BLaER1 (cell line): ENCODE measurements around the gene ZMYND8.

Source experiments
- H3K27ac ChIP-seq: shearing (Covaris generic); formaldehyde crosslinking; 2 replicates; pipeline ENCODE4 v1.8.1; 2022
- H3K27me3 ChIP-seq: shearing (Covaris generic); formaldehyde crosslinking; 2 replicates; pipeline ENCODE4 v1.8.1; 2022
- H3K36me3 ChIP-seq: shearing (Covaris generic); formaldehyde crosslinking; 2 replicates; pipeline ENCODE4 v1.8.1; 2022
- H3K4me1 ChIP-seq: shearing (Covaris generic); formaldehyde crosslinking; 2 replicates; pipeline ENCODE4 v1.8.1; 2022
- H3K4me2 ChIP-seq: shearing (Covaris generic); formaldehyde crosslinking; 2 replicates; pipeline ENCODE4 v1.8.1; 2022
- H3K4me3 ChIP-seq: shearing (Covaris generic); formaldehyde crosslinking; 2 replicates; pipeline ENCODE4 v1.8.1; 2022
- H3K9ac ChIP-seq: shearing (Covaris generic); formaldehyde crosslinking; 2 replicates; pipeline ENCODE4 v1.8.1; 2022
- H3K9me3 ChIP-seq: shearing (Covaris generic); formaldehyde crosslinking; 2 replicates; pipeline ENCODE4 v1.8.1; 2022
- H4K20me1 ChIP-seq: shearing (Covaris generic); formaldehyde crosslinking; 2 replicates; pipeline ENCODE4 v1.8.1; 2022
- Cebpa-rat ChIP-seq: shearing (Covaris generic); IDR thresholded peaks from 2 replicates; pipeline ENCODE4 v1.8.1; 2022

The ZMYND8 gene

GRCh38 chr20:47354714-47355488 is 1.6 kb downstream of the ZMYND8 start:
- no peaks in the 10 kb centered on the region for H3K36me3 ChIP-seq

DNA sequence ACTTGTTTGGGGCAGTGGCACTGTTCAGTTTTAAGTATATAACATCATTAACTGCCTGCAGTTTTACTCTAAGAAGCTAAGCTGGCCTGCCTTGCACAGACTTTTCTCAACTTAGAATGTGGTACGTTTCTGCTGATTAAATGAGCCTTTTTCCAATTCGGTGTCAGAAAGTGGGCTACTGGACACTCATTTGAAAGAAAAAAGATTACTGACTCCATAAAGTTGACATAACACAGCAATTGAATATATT is 2.1 kb downstream of the ZMYND8 start:
- H3K27ac ChIP-seq, result peak overlapping the region; percentile 99
- H3K4me3 ChIP-seq, result peak overlapping the region; percentile 70
- H3K9me3 ChIP-seq, result no peaks in the 10 kb centered on the region
- H3K27me3 ChIP-seq, result no peaks in the 10 kb centered on the region
- TF ChIP-seq Cebpa-rat, result no peak
- peaks cover 31% of the 10 kb centered on the region for H4K20me1 ChIP-seq
- peak overlapping the region; percentile 98 for H3K4me2 ChIP-seq
- H3K9ac ChIP-seq, result peak overlapping the region; percentile 88
- peaks cover 5% of the 10 kb centered on the region; the same call in 1 of the 2 replicates for H3K36me3 ChIP-seq
- H3K4me1 ChIP-seq, result peaks cover 73% of the 10 kb centered on the region

More at GRCh38 chr20:47354714-47355488, 1.6 kb downstream of the ZMYND8 start:
- Histone ChIP-seq H3K4me3 (peak overlapping the region; percentile 70), H4K20me1 (peaks cover 26% of the 10 kb centered on the region), H3K27me3 (no peaks in the 10 kb centered on the region), H3K4me2 (peak overlapping the region; percentile 98), H3K4me1 (peaks cover 73% of the 10 kb centered on the region), H3K9me3 (no peaks in the 10 kb centered on the region), H3K27ac (peak overlapping the region; percentile 99), H3K9ac (peak overlapping the region; percentile 88)
- TF ChIP-seq Cebpa-rat, result no peak

DNA sequence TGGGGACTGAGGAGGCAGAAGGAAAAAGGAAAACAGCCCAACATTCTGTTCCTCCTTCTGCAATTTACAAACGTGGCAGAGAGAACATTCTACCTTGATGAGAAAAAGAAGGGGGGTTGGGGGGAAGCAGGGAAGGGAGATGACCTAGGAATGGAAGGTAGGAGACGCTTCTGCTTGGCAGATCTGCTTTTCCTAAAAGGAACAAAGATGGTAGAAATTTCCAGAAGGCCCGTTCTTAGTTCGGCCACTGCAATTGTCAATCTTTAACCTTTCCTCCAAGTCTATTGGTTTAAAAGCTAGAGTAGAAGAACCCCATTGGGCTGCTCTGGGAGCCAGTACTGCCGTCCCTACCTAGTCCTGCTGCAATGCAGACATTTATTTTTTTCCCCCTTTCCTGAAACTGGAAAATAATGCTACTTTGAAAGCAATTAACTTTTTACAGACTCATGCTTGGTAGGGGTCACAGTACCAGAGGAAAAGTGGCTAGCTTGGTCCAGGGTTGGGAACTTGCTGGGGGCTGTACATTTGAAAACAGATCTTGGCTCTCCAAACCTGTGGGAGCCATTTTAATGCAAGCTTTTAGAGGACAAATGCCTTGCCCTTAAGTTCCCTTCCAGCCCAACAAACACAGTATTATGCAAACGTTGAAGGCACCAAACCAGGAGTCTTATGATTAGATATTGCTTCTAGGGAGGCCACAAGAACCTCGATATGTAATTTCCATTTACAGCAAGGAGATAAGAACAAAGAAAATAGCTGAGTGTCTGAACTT is 2.6 kb downstream of the ZMYND8 start:
- TF ChIP-seq Cebpa-rat, result no peak
- Histone ChIP-seq H3K4me2 (peak overlapping the region; percentile 98), H3K4me3 (peak overlapping the region; percentile 70), H3K4me1 (peaks cover 73% of the 10 kb centered on the region), H3K9ac (peak overlapping the region; percentile 88), H3K27me3 (no peaks in the 10 kb centered on the region), H3K36me3 (peaks cover 10% of the 10 kb centered on the region), H3K27ac (peak overlapping the region; percentile 99), H4K20me1 (peaks cover 36% of the 10 kb centered on the region), H3K9me3 (no peaks in the 10 kb centered on the region)

- peaks cover 73% of the 10 kb centered on the region for H3K4me1 ChIP-seq
- H3K36me3 ChIP-seq, result peaks cover 16% of the 10 kb centered on the region
- H3K9me3 ChIP-seq, result no peaks in the 10 kb centered on the region
- H3K27me3 ChIP-seq, result no peaks in the 10 kb centered on the region
- H3K4me3 ChIP-seq, result peak overlapping the region; percentile 70
- H3K27ac ChIP-seq, result peak overlapping the region; percentile 99
- H3K9ac ChIP-seq, result peak overlapping the region; percentile 88
- TF ChIP-seq Cebpa-rat, result no peak
- peak overlapping the region; percentile 98 for H3K4me2 ChIP-seq
- peaks cover 42% of the 10 kb centered on the region for H4K20me1 ChIP-seq
Observed at GRCh38 chr20:47353239-47353691, 3.2 kb downstream of the ZMYND8 start.

DNA sequence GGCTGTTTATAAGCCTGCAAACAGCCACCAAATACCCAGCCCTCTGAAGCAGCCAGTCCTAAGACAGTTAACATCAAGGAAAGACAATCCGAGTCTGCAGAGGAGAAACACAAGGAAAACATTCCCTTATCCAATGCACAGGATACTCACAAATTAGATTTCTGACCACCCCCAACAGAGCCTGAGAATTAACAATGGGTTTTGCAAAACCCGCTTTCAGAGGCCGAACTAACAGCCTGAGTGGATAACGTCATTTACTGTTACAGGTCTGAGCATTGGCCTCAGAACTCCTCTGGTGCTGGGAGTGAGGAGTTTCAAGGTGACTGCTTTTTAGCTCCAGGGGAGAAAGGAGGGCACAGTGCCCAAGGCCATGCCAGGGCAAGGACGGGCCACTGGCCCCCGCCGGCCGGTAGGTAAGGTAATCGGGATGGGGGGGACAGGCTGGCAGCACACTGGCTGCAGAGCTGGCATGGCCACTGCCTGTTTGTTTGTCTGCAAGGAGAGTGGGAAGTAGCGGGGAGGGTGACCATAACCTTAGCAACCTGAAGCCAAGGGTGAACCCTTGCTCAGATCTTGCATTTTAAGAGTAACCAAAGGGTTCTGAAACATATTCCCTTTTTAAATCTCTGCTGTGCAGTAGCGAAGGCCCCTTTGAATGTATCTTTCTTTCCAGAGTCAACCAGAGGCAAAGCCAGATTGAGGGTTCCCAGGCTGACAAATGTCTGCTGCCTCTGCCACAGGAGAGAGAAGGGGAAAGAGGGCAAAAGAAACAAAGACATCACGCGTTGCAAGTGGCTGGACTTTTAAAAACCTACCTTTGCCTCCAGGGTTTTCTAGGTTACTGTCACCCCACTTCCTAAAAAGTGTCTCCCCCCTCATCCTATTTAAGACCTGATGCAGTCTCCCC is 3.9 kb downstream of the ZMYND8 start:
- Histone ChIP-seq H3K4me3 (peak overlapping the region; percentile 70), H3K9ac (peak overlapping the region; percentile 88), H3K27me3 (no peaks in the 10 kb centered on the region), H3K4me2 (peak overlapping the region; percentile 98), H3K4me1 (peaks cover 74% of the 10 kb centered on the region), H4K20me1 (peaks cover 49% of the 10 kb centered on the region), H3K36me3 (peaks cover 23% of the 10 kb centered on the region), H3K27ac (peak overlapping the region; percentile 99), H3K9me3 (no peaks in the 10 kb centered on the region)
- no peak for TF ChIP-seq Cebpa-rat

GRCh38 chr20:47351643-47352331 is 4.7 kb downstream of the ZMYND8 start:
- H4K20me1 ChIP-seq, result peaks cover 57% of the 10 kb centered on the region
- no peaks in the 10 kb centered on the region for H3K27me3 ChIP-seq
- H3K27ac ChIP-seq, result peak overlapping the region; percentile 99
- H3K4me1 ChIP-seq, result peaks cover 74% of the 10 kb centered on the region
- H3K9ac ChIP-seq, result peak overlapping the region; percentile 88
- peak overlapping the region; percentile 70 for H3K4me3 ChIP-seq
- H3K4me2 ChIP-seq, result peak overlapping the region; percentile 98
- H3K9me3 ChIP-seq, result no peaks in the 10 kb centered on the region
- peaks cover 31% of the 10 kb centered on the region for H3K36me3 ChIP-seq
- TF ChIP-seq Cebpa-rat, result no peak

DNA sequence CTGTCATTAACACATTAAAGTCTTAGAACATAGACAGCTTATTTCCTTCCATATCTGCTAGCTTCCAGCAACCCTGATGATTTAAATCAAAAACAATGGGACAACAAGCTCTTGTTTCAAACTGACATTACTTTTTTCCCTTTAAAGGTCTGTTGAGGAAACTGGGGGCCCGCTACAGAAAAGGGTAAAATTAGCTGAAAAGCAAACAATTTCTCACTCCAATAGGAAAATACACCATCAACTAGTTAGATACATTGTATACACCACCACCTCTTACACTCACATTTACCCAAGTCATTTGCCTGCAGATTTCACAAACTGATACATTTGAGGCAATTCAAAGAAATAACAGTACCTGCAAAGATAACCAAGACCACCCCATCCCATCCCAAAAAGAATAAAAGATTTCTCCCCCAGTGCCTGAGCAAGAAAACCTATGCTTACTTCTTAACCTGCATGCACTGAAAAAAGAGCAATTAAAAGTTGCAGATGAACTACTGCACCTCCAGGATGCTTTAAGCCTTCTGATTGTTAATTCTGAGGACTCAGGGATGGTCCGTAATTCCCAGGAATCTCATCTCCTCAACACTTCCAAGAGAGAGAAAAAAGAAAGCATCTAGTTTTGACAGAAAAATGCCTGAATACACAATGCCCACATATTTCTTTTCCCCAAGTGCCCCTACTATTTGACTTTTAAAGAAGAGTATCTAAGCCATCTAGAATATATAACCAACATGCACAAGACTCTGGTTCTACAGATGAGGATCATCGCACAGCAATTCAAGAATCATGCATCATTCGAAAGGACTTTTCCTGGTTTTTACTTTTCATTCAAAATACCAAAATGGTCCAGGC is 5.6 kb downstream of the ZMYND8 start:
- H3K27ac ChIP-seq, result peak overlapping the region; percentile 99
- peak overlapping the region; percentile 70 for H3K4me3 ChIP-seq
- H3K4me1 ChIP-seq, result peaks cover 82% of the 10 kb centered on the region
- H3K9ac ChIP-seq, result peak overlapping the region; percentile 88
- peaks cover 66% of the 10 kb centered on the region for H4K20me1 ChIP-seq
- H3K36me3 ChIP-seq, result peaks cover 39% of the 10 kb centered on the region
- no peak for TF ChIP-seq Cebpa-rat
- no peaks in the 10 kb centered on the region for H3K9me3 ChIP-seq
- peak overlapping the region; percentile 98 for H3K4me2 ChIP-seq
- H3K27me3 ChIP-seq, result no peaks in the 10 kb centered on the region

- H3K27ac ChIP-seq, result peak overlapping the region; percentile 99
- peak overlapping the region; percentile 98 for H3K4me2 ChIP-seq
- H4K20me1 ChIP-seq, result peaks cover 70% of the 10 kb centered on the region
- H3K27me3 ChIP-seq, result no peaks in the 10 kb centered on the region
- peaks cover 46% of the 10 kb centered on the region for H3K36me3 ChIP-seq
- no peak for TF ChIP-seq Cebpa-rat
- peak overlapping the region; percentile 88 for H3K9ac ChIP-seq
- H3K4me3 ChIP-seq, result peak overlapping the region; percentile 70
- peaks cover 83% of the 10 kb centered on the region for H3K4me1 ChIP-seq
- no peaks in the 10 kb centered on the region for H3K9me3 ChIP-seq
Observed at GRCh38 chr20:47350181-47350550, 6.3 kb downstream of the ZMYND8 start.
